NCI-H510A (cell line): Measurements from ENCODE around the gene DPYSL3.
A peak's percentile ranks its signal among the peaks of the same experiment; 100 is the strongest.
"Not testable (repeated sequence)": the region's sequence is repeated elsewhere in the genome, so short reads cannot be mapped to it uniquely, and the experiment has no call there.

ENCODE experiments used
- DNase-seq: peaks from one replicate; lab custom pipeline; 2025; lab: John Stamatoyannopoulos, UW

The DPYSL3 gene

GRCh38 chr5:147509710-147510651 lies at the start of gene DPYSL3:
TSS of gene DPYSL3 (minus strand) at chr5:147510068. CDS start at chr5:147509858, 210 bp downstream.
- DNase-seq = peak; percentile 54

- no peak for DNase-seq
Measured at GRCh38 chr5:147558826-147559225, 49.0 kb upstream of the DPYSL3 start.

- no peak for DNase-seq
Measured at GRCh38 chr5:147557876-147558745, 48.2 kb upstream of the DPYSL3 start.

GRCh38 chr5:147555176-147555575 lies 45.3 kb upstream of the DPYSL3 start:
- no peak for DNase-seq

- no peak for DNase-seq
Measured at GRCh38 chr5:147554261-147554817, 44.5 kb upstream of the DPYSL3 start.

DNA sequence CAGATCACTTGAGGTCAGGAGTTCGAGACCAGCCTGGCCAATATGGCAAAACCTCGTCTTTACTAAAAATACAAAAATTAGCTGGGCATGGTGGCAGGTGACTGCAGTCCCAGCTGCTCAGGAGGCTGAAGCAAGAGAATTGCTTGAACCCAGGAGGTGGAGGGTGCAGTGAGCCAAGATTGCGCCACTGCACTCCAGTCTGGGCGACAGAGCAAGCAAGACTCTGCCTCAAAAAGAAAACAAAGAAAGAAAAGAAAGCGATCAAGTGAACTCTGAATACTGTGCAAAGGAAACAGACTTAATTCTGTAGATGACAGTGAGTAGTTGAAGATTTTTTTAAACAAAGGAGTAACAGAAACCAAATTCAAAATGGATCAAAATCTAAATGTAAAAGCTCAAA lies 43.9 kb upstream of the DPYSL3 start:
- not testable (repeated sequence) for DNase-seq

GRCh38 chr5:147552897-147553296 lies 43.0 kb upstream of the DPYSL3 start:
- no peak for DNase-seq

- no peak for DNase-seq
Measured at GRCh38 chr5:147551677-147552076, 41.8 kb upstream of the DPYSL3 start.

GRCh38 chr5:147547730-147548129 lies 37.9 kb upstream of the DPYSL3 start:
- DNase-seq = no peak

DNA sequence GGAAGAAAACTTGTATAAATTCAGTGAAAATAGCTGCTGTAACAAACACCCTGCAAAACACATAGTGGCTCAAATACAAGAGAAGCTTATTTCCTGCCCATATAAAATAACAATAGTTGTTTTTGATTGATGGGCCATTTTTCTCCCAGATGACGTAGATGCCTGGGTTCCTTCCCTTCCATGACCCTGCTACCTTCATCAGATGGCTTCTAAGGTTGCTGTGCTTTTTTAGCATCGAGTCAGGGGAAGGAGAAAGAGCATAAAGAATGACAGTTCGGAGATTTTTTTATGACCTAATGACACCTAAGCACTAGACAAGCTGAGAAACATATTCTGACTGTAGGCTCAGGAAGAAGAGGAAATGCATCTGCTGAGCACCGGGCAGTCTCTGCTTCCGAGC lies 34.7 kb upstream of the DPYSL3 start:
- no peak for DNase-seq

DNA sequence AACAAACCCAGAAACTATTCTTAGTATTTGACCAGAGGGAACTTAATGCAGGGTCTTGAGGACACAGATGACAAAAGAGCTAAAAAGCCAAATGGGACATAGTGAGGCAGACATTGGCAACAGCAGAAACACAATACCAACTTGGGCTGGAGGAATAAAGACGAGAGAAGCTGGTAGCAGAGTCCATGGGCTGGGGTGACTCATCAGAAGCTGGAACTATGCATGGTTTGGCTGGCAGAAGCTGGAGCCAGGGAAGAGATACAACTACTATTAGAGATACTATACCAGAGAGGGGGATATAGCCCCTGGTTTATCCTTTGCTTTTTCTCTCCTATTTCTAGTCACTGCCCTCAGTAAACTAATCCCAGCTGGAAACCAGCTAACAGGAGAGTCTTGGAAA lies 29.2 kb upstream of the DPYSL3 start:
- DNase-seq = no peak

DNA sequence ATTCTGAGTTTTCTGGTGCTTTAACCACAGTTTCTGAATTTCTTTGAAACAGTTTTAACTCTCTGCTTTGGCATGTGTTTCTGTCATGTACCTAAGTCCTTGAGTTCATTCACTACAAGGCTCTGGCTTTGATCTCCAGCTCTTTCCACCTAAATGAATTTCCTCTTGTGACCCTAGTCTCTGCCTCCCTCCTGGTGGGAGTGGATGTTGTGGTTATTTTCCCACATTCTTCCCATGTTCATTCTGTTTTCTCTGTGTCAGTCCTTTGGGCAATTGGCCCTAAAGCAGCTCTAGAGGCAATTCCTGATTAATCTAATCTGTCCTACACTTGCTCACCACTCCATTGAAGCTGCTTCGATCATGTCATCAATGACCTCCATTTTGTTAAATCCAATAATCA lies 28.4 kb upstream of the DPYSL3 start:
- DNase-seq = no peak

DNA sequence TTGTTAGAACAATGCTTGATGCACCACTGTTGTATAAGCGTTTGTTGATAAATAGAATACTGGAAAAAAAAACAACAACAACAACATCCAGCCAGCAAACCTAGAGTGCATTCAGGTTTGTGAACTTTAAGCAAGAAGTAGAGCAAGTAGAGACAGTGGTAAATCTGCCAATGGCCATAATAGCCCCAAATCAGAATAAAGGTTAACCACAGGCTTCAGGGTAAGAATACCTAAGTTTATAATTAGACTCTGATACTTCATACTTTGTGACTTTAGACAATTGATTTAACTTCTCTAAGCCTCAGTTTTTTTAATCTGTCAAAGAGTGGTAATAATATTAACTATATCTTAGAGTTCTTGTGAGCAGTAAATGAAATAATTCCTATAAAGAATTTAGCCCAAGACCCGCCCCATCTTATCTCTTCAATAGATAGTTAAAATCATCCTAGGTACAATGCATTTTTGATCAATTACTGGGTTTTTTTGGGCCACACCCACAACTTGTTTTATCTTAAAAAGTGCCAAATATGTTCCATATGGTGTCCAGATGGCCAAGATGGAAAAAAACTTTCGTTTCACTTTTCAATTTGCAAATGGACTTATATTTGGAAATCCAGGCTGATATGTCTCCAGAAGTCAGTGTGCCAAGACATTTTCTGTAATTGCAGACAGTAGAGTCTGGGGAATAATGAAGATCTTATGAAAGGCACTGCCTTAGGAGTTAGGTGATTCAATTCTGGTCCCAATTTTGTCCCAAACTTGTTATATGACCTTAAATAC lies 24.5 kb upstream of the DPYSL3 start:
- DNase-seq = no peak

DNA sequence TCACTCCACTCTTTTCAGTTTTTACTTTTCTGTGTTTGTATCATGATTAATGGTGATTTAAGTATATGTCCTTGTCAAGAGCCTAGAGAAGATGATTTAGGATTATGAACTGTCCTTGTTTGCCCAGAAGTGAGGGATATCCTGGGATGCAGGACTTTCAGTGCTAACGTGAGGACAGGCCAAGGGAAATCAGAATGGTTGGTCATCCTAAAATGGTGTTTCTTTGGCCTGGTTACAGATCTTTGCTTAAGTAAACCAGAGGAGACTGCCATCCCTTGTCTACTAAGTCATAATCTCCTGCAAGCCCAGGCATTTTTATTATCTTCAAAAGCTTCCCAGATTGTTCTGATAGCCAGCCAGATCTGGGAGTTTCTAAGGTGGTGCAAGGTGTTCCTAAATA lies 22.3 kb upstream of the DPYSL3 start:
- DNase-seq = no peak

GRCh38 chr5:147530530-147531389 lies 20.9 kb upstream of the DPYSL3 start:
- DNase-seq = no peak

GRCh38 chr5:147523069-147523468 lies 13.2 kb upstream of the DPYSL3 start:
- no peak for DNase-seq

DNA sequence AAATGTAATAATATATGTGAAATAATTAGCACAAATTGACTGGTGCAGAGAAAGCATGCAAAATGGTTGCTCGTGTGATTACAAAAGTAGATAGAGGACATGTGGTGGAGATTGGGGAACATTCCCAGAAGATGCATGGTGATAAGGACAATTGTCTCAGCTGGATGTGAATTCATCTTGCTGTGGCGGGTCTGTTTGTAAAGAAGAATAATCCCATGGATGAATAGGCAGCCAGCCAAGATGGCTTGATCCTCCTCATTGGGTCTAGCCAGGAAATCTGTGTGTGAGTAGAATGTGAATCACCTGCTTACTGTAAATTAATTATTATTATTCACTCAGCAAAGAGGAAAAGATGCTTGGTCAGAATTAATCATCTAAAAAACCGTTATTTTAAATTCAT lies 12.6 kb upstream of the DPYSL3 start:
- no peak for DNase-seq

DNA sequence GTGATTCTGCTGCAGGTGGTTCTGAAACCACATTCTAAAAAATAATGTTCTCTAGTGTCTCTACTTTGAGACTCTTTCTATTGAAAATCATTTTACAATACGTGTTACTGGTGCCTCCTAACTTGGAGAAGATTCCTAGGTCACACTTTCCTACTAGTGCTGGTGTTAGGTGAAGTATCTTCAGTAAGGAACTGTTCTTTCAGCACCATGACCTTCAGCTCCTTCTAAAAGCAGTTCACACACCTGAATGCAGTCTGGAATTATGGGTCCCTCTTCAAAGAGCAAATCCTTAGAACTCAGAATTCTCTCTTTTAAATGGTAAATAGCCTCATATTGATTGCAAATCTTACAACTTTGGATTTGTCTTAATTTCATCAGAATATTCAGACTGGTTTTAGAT lies 10.6 kb upstream of the DPYSL3 start:
- no peak for DNase-seq

GRCh38 chr5:147519380-147519779 lies 9.5 kb upstream of the DPYSL3 start:
- no peak for DNase-seq

DNA sequence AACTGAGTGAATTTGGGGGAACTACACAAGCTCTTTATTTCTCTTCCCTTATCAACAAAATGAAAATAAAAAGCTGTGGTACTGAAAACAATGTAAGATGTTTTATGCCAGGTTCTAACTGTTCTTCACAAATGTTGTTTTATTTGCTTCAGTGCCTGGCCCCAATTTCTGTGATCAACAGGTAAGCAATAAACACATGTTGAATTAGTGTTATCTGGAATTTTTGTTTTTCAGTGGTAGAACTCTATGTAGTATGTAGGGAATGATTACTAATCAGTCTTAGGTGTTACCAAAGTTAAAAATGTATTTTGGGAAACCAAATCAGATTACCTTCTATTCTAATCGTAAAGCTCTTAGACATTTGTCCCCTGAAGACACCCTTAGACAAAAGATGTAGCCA lies 7.5 kb upstream of the DPYSL3 start:
- DNase-seq = no peak

DNA sequence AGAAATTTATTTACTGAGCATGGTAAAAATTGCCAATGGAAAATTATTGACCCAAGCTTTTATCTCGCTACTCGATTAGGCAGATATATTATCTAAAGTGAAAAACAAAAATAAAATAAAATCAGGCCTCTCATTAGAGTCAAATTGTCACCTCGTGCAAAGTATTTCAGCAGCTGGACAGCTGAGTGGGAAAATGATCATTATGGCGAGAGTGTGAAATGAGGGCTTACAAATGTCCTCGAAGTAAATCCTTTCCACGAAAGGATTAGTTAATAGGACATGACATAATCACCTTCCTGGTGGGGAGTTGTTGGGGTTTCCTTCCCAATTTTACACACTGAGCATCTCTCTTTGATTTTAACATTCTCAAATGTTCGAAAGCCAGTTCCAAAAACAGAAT lies 5.4 kb upstream of the DPYSL3 start:
- DNase-seq = no peak
